H9 (cell line): ENCODE measurements around the gene NPHP4. TPM values are rescaled to one million over a fixed set of nuclear protein-coding genes. Genes with fewer than 3 reads are reported as not detected.

Experiments used
- DNase-seq: peaks from one replicate; pipeline ENCODE4 v3.0.0-alpha.2; 2017
- H2AFZ ChIP-seq: one replicate; pipeline ENCODE4 v1.6.1; 2013; ENCODE audit warnings: mild to moderate bottlenecking, low read length, control low read depth, moderate library complexity
- H2AK5ac ChIP-seq: 2 replicates; pipeline ENCODE4 v1.6.1; 2013; ENCODE audit warnings: low read length, control low read depth, mixed read lengths; ENCODE audit not compliant: insufficient read length
- H2BK120ac ChIP-seq: one replicate; pipeline ENCODE4 v1.6.1; 2013; ENCODE audit warnings: low read depth, mild to moderate bottlenecking, low read length, control low read depth, inconsistent platforms; ENCODE audit not compliant: poor library complexity, severe bottlenecking
- H2BK12ac ChIP-seq: 2 replicates; pipeline ENCODE4 v1.6.1; 2013; ENCODE audit warnings: low read length, control low read depth, mixed read lengths, low read depth; ENCODE audit not compliant: insufficient read length
- H2BK15ac ChIP-seq: 2 replicates; pipeline ENCODE4 v1.6.1; 2013; ENCODE audit warnings: low read depth, low read length, control low read depth
- H2BK20ac ChIP-seq: one replicate; pipeline ENCODE4 v1.6.1; 2013; ENCODE audit warnings: low read depth, mild to moderate bottlenecking, low read length, control low read depth, inconsistent platforms; ENCODE audit not compliant: poor library complexity, severe bottlenecking
- H2BK5ac ChIP-seq: 2 replicates; pipeline ENCODE4 v1.6.1; 2013; ENCODE audit warnings: low read length, control low read depth, mixed read lengths; ENCODE audit not compliant: insufficient read length
- H3K14ac ChIP-seq: 2 replicates; pipeline ENCODE4 v1.6.1; 2013; ENCODE audit warnings: low read length, control low read depth; ENCODE audit not compliant: insufficient read depth
- H3K18ac ChIP-seq: 2 replicates; pipeline ENCODE4 v1.6.1; 2013; ENCODE audit warnings: low read depth, mild to moderate bottlenecking, mixed read lengths, low read length, control low read depth; ENCODE audit not compliant: insufficient read length
- H3K23ac ChIP-seq: 2 replicates; pipeline ENCODE4 v1.6.1; 2013; ENCODE audit warnings: low read length, control low read depth, mixed read lengths, low read depth; ENCODE audit not compliant: insufficient read length
- H3K23me2 ChIP-seq: 2 replicates; pipeline ENCODE4 v1.6.1; 2013; ENCODE audit warnings: low read depth, mild to moderate bottlenecking, mixed read lengths, low read length, control low read depth; ENCODE audit not compliant: insufficient read length, poor library complexity, severe bottlenecking
- H3K27ac ChIP-seq: 2 replicates; pipeline ENCODE4 v1.5.1; 2013; ENCODE audit warnings: low read length, control low read depth, mixed read lengths, low read depth; ENCODE audit not compliant: insufficient read length
- H3K27me3 ChIP-seq: 2 replicates; pipeline ENCODE4 v1.6.1; 2013; ENCODE audit warnings: low read length, control low read depth, inconsistent platforms; ENCODE audit not compliant: insufficient read depth
- H3K4ac ChIP-seq: 2 replicates; pipeline ENCODE4 v1.6.1; 2013; ENCODE audit warnings: low read depth, mild to moderate bottlenecking, control low read depth, inconsistent platforms, low read length, moderate library complexity
- H3K4me1 ChIP-seq: 2 replicates; pipeline ENCODE4 v1.6.1; 2013; ENCODE audit warnings: low read length, control low read depth, inconsistent platforms; ENCODE audit not compliant: insufficient read depth
- H3K4me2 ChIP-seq: 2 replicates; pipeline ENCODE4 v1.6.1; 2013; ENCODE audit warnings: low read length, control low read depth, mixed read lengths; ENCODE audit not compliant: insufficient read length, insufficient read depth
- H3K56ac ChIP-seq: 2 replicates; pipeline ENCODE4 v1.6.1; 2013; ENCODE audit warnings: low read depth, mild to moderate bottlenecking, mixed read lengths, low read length, control low read depth; ENCODE audit not compliant: insufficient read length
- H3K79me1 ChIP-seq: 2 replicates; pipeline ENCODE4 v1.6.1; 2013; ENCODE audit warnings: low read depth, mild to moderate bottlenecking, moderate library complexity, low read length, control low read depth, inconsistent platforms; ENCODE audit not compliant: insufficient read depth, poor library complexity, severe bottlenecking
- H3K79me2 ChIP-seq: 2 replicates; pipeline ENCODE4 v1.6.1; 2013; ENCODE audit warnings: low read length, control low read depth, inconsistent platforms; ENCODE audit not compliant: insufficient read depth
- H3K9ac ChIP-seq: 2 replicates; pipeline ENCODE4 v1.6.1; 2013; ENCODE audit warnings: low read length, control low read depth, mixed read lengths; ENCODE audit not compliant: insufficient read length; ENCODE audit errors: extremely low read depth
- H3K9me3 ChIP-seq: one replicate; pipeline ENCODE4 v1.6.1; 2013; ENCODE audit warnings: low read depth, low read length, inconsistent platforms; ENCODE audit not compliant: control insufficient read depth
- H3T11ph ChIP-seq: one replicate; pipeline ENCODE4 v1.6.1; 2013; ENCODE audit warnings: mild to moderate bottlenecking, low read length, control low read depth, inconsistent platforms
- H4K20me1 ChIP-seq: one replicate; pipeline ENCODE4 v1.6.1; 2013; ENCODE audit not compliant: control insufficient read depth, insufficient read length, insufficient read depth
- H4K5ac ChIP-seq: 2 replicates; pipeline ENCODE4 v1.6.1; 2013; ENCODE audit warnings: low read depth, mild to moderate bottlenecking, mixed read lengths, low read length, control low read depth; ENCODE audit not compliant: insufficient read length
- H4K8ac ChIP-seq: replicated peaks from 2 replicates; pipeline ENCODE4 v1.6.1; 2013; ENCODE audit warnings: low read length, control low read depth, mixed read lengths, low read depth; ENCODE audit not compliant: insufficient read length
- H4K91ac ChIP-seq: 2 replicates; pipeline ENCODE4 v1.6.1; 2013; ENCODE audit warnings: low read depth, mild to moderate bottlenecking, moderate library complexity, mixed read lengths, low read length, control low read depth; ENCODE audit not compliant: insufficient read length
- H3K27ac Mint-ChIP-seq, 3 experiments: 2 replicates in 2 of 3; 3 replicates in 1 of 3; pipeline ENCODE4 v1.8.0; 2020 to 2021; ENCODE audit warnings: mixed read lengths in 3 of 3, mild to moderate bottlenecking in 1 of 3, moderate library complexity in 1 of 3
- H3K27me3 Mint-ChIP-seq: 2 replicates; pipeline ENCODE4 v1.8.0; 2021; ENCODE audit warnings: low read depth, mild to moderate bottlenecking, moderate library complexity, mixed read lengths
- H3K36me3 Mint-ChIP-seq, 3 experiments: 2 replicates in 2 of 3; 3 replicates in 1 of 3; pipeline ENCODE4 v1.8.0; 2020 to 2021; ENCODE audit warnings: low read depth in 3 of 3, mixed read lengths in 3 of 3; ENCODE audit not compliant: insufficient read depth in 1 of 3
- H3K4me1 Mint-ChIP-seq, 2 experiments: 2 replicates each; pipeline ENCODE4 v1.8.0; 2020; ENCODE audit warnings: mixed read lengths in 2 of 2
- H3K4me3 Mint-ChIP-seq, 2 experiments: 2 replicates in 1 of 2; 3 replicates in 1 of 2; pipeline ENCODE4 v1.8.0; 2020 to 2021; ENCODE audit warnings: mild to moderate bottlenecking in 2 of 2, mixed read lengths in 2 of 2, moderate library complexity in 1 of 2
- H3K9me3 Mint-ChIP-seq, 2 experiments: 2 replicates in 1 of 2; 3 replicates in 1 of 2; pipeline ENCODE4 v1.8.0; 2020; ENCODE audit warnings: mild to moderate bottlenecking in 2 of 2, mixed read lengths in 2 of 2, moderate library complexity in 1 of 2
- WGBS: extraction: QIAGEN DNeasy Blood & Tissue Kit; methylation state at CpG from one replicate; pipeline ENCODE4 v1.1.7; 2013; ENCODE audit warnings: missing lambda C conversion rate, low lambda C conversion rate, mixed read lengths; ENCODE audit not compliant: insufficient read length; ENCODE audit errors: extremely low coverage; 5-methylcytosine and 5-hydroxymethylcytosine counted together
- total RNA-seq: library from RNA; stranded (reverse); gene quantifications from 2 replicates; pipeline ENCODE4 v1.2.1, GENCODE V29; 2021
- TF ChIP-seq, protein P1 (sequence below): fragments of 200-600 bp; sonication (generic); conservative IDR thresholded peaks from 3 replicates; pipeline ENCODE4 v1.8.0; 2021; ENCODE audit warnings: antibody characterized with exemption, mild to moderate bottlenecking

The NPHP4 gene
- total RNA-seq, 1 experiment from 2014 or later: 17.6 TPM

DNA sequence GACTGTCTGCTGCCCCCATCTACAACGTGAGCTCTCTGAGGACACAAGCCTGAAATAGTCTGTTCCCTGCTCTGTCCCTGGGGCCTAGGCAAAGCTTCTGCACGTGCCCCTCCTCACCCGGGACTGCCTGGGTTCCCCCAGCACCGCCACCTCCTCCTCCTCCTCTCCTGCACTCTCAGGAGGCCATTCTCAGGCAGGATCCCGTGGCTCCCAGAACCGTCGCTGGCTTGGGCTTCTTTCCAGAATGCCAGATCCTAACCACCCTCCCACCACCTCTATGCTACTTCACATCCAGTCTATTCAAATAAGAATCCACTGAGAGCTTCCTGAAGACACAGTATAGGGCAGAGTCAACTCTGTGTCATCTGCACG, 11.2 kb downstream of the NPHP4 start:
- Histone ChIP-seq H3K79me2 (no peaks in the 10 kb centered on the region), H3K18ac (no peak overlapping the region), H4K91ac (no peak overlapping the region), H4K5ac (no peak overlapping the region), H3K23me2 (no peaks in the 10 kb centered on the region), H4K20me1 (no peaks in the 10 kb centered on the region), H3K9ac (no peak overlapping the region), H3K4me2 (peak overlapping the region; percentile 38), H3K4ac (no peak overlapping the region), H3K4me1 (no peaks in the 10 kb centered on the region; the same call in 1 of the 2 replicates), H3K27me3 (no peaks in the 10 kb centered on the region), H3K23ac (no peak overlapping the region), H3K56ac (no peak overlapping the region), H2BK120ac (no peak overlapping the region), H3K9me3 (no peaks in the 10 kb centered on the region), H4K8ac (no peak overlapping the region), H3K79me1 (no peaks in the 10 kb centered on the region), H3K27ac (no peak overlapping the region), H3K14ac (0 out of 2 replicates have a peak overlapping the region, but pooled peaks have one; percentile 52), H2BK5ac (no peak overlapping the region), H2AK5ac (no peak overlapping the region), H2BK20ac (no peak overlapping the region), H2BK12ac (no peak overlapping the region), H2BK15ac (no peak overlapping the region), H3T11ph (no peak overlapping the region), H2AFZ (no peak overlapping the region)
- Mint-ChIP-seq H3K36me3 (peaks cover 10 to 23% (median 22%) of the 10 kb centered on the region in 3 experiments), H3K27ac (peak overlapping the region; percentile 59 to 93 (median 83)), H3K27me3 (peaks cover 3% of the 10 kb centered on the region), H3K9me3 (peaks cover 8 to 11% of the 10 kb centered on the region in 2 experiments), H3K4me3 (peak overlapping the region; percentile 46 to 65), H3K4me1 (peaks cover 14 to 18% of the 10 kb centered on the region in 2 experiments)
- TF ChIP-seq, protein P1, sequence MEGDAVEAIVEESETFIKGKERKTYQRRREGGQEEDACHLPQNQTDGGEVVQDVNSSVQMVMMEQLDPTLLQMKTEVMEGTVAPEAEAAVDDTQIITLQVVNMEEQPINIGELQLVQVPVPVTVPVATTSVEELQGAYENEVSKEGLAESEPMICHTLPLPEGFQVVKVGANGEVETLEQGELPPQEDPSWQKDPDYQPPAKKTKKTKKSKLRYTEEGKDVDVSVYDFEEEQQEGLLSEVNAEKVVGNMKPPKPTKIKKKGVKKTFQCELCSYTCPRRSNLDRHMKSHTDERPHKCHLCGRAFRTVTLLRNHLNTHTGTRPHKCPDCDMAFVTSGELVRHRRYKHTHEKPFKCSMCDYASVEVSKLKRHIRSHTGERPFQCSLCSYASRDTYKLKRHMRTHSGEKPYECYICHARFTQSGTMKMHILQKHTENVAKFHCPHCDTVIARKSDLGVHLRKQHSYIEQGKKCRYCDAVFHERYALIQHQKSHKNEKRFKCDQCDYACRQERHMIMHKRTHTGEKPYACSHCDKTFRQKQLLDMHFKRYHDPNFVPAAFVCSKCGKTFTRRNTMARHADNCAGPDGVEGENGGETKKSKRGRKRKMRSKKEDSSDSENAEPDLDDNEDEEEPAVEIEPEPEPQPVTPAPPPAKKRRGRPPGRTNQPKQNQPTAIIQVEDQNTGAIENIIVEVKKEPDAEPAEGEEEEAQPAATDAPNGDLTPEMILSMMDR: no peak
- no peak for DNase-seq
- no CpG with 5 or more reads among the region's 8 CpGs for WGBS
